GM19452 (cell line): Measurements from ENCODE around the gene CARD14.

Source experiments
- ATAC-seq: cut with Tn5 transposase; IDR thresholded peaks from one replicate; pipeline ENCODE4 v1.9.1; 2021; ENCODE audit not compliant: unreplicated experiment

CARD14 gene

DNA sequence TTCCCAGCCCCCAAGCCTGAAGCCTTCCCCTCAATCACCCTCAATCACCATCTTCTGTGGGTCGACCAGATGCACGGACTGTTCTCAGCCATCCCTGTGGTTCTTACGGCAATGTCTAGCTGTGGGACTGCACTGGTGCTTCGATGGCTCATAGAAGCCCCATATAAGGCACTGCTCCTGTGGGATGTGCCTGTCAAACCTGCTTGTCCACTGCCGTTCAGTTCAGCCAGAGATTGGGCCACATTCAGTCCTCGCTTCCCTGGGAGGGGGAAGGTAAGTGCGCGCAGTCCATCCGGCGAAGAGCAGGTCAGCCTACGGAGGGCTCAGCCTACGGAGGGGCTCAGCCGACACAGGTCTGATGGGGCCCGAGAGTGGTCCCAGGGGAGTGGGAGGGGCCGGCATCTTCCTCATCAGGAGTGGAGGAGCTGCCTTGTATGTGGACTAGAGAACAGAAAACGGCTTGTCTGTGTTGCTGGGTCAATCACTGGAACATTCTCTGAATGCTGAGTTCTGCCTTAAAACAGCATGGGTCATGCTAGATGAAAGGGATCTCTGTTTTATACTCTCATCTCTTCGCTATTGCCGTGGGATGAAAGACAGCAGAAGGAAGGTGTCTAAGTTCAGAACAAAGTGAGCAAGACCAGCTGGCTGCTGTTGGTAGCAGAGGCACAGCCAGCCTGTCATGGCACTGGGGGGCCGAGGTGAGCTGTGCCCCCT is at the start of gene CARD14:
Gene CARD14 (plus strand): TSS at position 247 of the 717 bp plus-strand sequence. CDS start 11,409 bp downstream, outside the sequence.
- ATAC-seq = no peak

GRCh38 chr17:80122026-80122575 is 47.7 kb upstream of the CARD14 start:
- ATAC-seq = no peak

GRCh38 chr17:80122926-80123505 is 46.8 kb upstream of the CARD14 start:
- no peak for ATAC-seq

DNA sequence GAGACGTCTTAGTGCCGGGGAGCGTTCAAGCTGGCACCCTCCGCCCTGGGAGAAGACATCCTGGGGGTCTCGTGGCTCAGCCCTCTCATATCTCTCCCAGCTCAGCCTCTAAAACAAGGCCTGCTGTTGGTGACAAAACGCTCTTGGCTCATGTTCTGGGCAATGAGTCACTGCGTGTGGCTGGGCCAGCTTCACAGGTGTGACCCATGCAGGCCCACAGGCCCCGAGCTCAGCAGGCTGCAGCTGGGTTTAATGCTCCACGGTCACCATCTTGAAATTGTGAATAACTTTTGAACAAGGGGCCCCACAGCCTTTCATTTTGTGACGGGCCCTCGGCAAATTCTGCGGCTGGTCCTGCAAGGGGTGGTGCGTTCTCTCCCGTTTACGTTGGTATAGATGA is 46.0 kb upstream of the CARD14 start:
- no peak for ATAC-seq

DNA sequence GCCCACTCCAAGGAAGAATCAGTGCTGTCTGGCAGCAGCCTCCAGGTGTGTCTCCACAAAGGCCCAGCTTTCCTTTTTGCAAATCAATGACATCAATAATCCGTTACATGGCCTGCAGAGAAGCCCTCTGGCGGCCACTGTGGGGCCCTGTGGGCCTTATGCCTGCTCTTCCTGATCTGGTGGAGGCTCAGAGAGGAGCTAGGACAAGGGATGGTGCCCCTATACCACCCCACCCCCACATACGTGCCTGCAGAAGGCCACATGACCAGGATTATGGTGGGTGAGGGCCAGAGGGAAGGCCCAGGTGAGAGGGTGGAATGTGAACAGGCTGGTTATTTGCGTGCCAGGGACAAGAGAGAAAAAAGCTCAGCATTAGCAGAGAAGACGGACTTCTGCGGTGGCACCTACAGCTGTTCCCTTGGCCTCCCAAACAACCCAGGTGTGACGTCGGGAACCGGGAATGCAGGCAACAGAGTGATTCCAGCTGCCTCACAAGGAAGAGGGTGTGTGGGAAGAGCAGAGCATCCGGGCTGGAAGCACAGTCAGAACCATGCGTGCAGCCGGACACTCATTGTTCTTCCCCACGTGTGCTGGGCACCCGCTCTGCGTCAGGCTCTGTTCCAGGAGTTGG is 45.4 kb upstream of the CARD14 start:
- no peak for ATAC-seq

GRCh38 chr17:80125656-80126448 is 44.0 kb upstream of the CARD14 start:
- no peak for ATAC-seq

DNA sequence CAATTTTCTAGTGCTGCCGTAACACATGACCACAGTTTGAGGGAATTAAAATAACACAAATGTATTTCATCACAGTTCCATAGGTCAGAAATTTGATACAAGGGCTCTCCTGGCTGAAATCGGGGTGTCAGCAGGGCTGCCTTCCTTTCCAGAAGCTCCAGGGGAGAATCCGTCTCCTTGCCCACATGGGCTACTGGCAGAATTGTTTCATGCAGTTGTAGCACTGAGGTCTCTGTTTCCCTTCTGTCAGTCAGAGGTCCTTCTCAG is 43.4 kb upstream of the CARD14 start:
- no peak for ATAC-seq

- ATAC-seq = no peak
Observed at GRCh38 chr17:80129006-80129565, 40.7 kb upstream of the CARD14 start.

- no peak for ATAC-seq
Observed at GRCh38 chr17:80130992-80131391, 38.8 kb upstream of the CARD14 start.

- ATAC-seq = no peak
Observed at GRCh38 chr17:80132906-80133625, 36.8 kb upstream of the CARD14 start.

DNA sequence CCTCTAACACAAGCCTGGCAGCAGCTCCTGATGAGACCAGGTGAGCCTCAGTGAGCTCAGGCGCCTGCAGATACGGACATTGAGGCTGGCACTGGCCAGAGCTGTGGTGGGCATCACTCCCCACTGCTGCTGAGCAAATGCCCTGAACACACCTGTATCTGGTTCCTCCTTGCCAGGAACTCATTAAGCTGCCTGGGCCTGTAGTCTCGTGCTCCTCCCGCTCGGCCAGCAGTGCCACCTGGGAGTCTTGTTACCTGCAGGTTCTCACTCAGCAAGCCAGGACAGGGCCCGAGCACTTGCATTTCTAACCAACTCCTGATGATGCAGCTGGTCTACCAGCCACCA is 36.2 kb upstream of the CARD14 start:
- no peak for ATAC-seq

- ATAC-seq = no peak
Observed at GRCh38 chr17:80137131-80137530, 32.7 kb upstream of the CARD14 start.

DNA sequence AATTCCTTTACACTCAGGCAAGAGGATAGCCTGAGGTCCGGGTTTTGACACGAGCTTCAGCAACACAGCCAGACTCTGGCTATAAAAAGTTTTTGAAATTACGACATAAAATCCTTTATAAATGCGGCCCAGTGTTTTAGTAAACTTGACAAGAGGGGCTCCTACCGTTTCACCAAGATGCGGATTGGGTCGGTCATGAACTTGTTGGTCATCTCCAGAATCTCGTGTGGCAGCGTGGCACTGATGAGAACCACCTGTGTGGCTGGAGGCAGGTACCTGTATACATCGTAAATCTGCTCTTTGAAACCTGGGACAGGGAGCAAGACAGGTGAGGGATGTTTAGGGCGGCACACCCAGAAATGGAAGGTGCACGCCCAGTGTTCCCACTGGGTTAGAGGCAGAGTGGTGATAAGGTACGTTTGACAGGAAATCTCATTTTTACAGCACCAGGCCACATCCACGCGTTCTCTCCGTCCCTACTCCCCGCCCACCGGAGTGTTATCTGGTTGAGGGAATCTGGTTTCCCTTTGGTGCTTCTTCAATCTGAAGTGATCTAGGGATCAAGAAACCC is 30.9 kb upstream of the CARD14 start:
- no peak for ATAC-seq

- no peak for ATAC-seq
Observed at GRCh38 chr17:80141463-80142165, 28.2 kb upstream of the CARD14 start.

GRCh38 chr17:80142929-80143328 is 26.9 kb upstream of the CARD14 start:
- no peak for ATAC-seq

GRCh38 chr17:80145076-80146075 is 24.5 kb upstream of the CARD14 start:
- no peak for ATAC-seq

- ATAC-seq = peak; percentile 10
Observed at GRCh38 chr17:80146121-80147034, 23.5 kb upstream of the CARD14 start.
